GM23338 (cell line): Measurements from ENCODE around the gene SLC16A7.

ENCODE experiments used
- CREB1 ChIP-seq: fragments of 250-450 bp; sonication (Bioruptor Pico); IDR thresholded peaks from 2 replicates; pipeline ENCODE4 v1.5.0; 2020; ENCODE audit warnings: low read depth, mild to moderate bottlenecking, moderate library complexity
- CTCF ChIP-seq, 2 experiments: fragments of 200-600 bp in 1 of 2; sonication (generic) in 1 of 2; conservative IDR thresholded peaks; 2 replicates each; pipeline versions ENCODE4 v1.5.1 to v1.6.1; 2016 to 2017; ENCODE audit warnings: antibody characterized with exemption in 2 of 2, low read depth in 2 of 2, mild to moderate bottlenecking in 2 of 2, moderate library complexity in 1 of 2
- EZH2 ChIP-seq: fragments of 200-600 bp; sonication (generic); IDR thresholded peaks from one replicate; pipeline ENCODE4 v1.8.0; 2017; ENCODE audit warnings: antibody characterized with exemption, mild to moderate bottlenecking, low read depth; ENCODE audit not compliant: unreplicated experiment
- EZH2phosphoT487 ChIP-seq: fragments of 200-600 bp; sonication (generic); IDR thresholded peaks from one replicate; pipeline ENCODE4 v1.8.1; 2018; ENCODE audit warnings: antibody characterized with exemption; ENCODE audit not compliant: unreplicated experiment
- POLR2AphosphoS5 ChIP-seq: IDR thresholded peaks from 2 replicates; pipeline ENCODE4 v1.6.1; 2016; ENCODE audit warnings: antibody characterized with exemption, low read depth
- REST ChIP-seq: IDR thresholded peaks from one replicate; pipeline ENCODE4 v1.6.1; 2018; ENCODE audit warnings: antibody characterized with exemption; ENCODE audit not compliant: unreplicated experiment

- no peak for TF ChIP-seq CTCF (conservative IDR thresholded peaks at IDR 0.05; ENCODE audit: low read depth in 2 of 2)
- TF ChIP-seq POLR2AphosphoS5, result no peak
- no peak for TF ChIP-seq EZH2
- no peak for TF ChIP-seq REST
- TF ChIP-seq CREB1 (CRISPR knock-in tag), result no peak
- TF ChIP-seq EZH2phosphoT487, result no peak
Observed at GRCh38 chr12:59724011-59724695, 128.3 kb downstream of the SLC16A7 start.
